Gastroesophageal sphincter (tissue), 4 donors: Measurements from ENCODE around the gene ZNF214. TPM values are rescaled to one million over a fixed set of nuclear protein-coding genes. Genes with fewer than 3 reads are reported as not detected.

ENCODE experiments used
- ATAC-seq: fragments of 150-250 bp; one replicate; pipeline ENCODE4 v1.9.1; 2016; ENCODE audit warnings: mild to moderate bottlenecking, moderate library complexity
- H3K27ac ChIP-seq, 4 donors: fragments of 200-600 bp; sonication (generic) in 3 of 4; 1 replicate in 3 of 4; 2 replicates in 1 of 4; pipeline ENCODE4 v1.5.1; 2016 to 2019
- H3K27me3 ChIP-seq: fragments of 200-600 bp; sonication (generic); one replicate; pipeline ENCODE4 v1.5.1; 2019
- H3K36me3 ChIP-seq, 2 donors: fragments of 200-600 bp; sonication (generic); one replicate each; pipeline ENCODE4 v1.5.1; 2019; ENCODE audit warnings: control low read depth in 1 of 2
- H3K4me1 ChIP-seq, 3 donors: fragments of 200-600 bp; sonication (generic); 1 replicate in 2 of 3; 2 replicates in 1 of 3; pipeline ENCODE4 v1.5.1; 2016 to 2019; ENCODE audit warnings: control low read depth in 2 of 3
- H3K4me3 ChIP-seq, 2 donors: fragments of 200-600 bp; sonication (generic); one replicate each; pipeline ENCODE4 v1.5.1; 2019; ENCODE audit warnings: mild to moderate bottlenecking in 1 of 2, moderate library complexity in 1 of 2
- H3K9me3 ChIP-seq, 3 donors: fragments of 200-600 bp; sonication (generic); one replicate each; pipeline ENCODE4 v1.5.1; 2017 to 2019; ENCODE audit warnings: control low read depth in 2 of 3
- EP300 ChIP-seq: sonication (generic); formaldehyde crosslinking; IDR thresholded peaks from one replicate; pipeline ENCODE4 v1.6.1; 2017; ENCODE audit warnings: antibody characterized with exemption, mild to moderate bottlenecking
- POLR2A ChIP-seq, 2 donors: fragments of 450-650 bp; IDR thresholded peaks; one replicate each; pipeline ENCODE4 v1.6.1; 2017; ENCODE audit warnings: antibody characterized with exemption in 2 of 2, mild to moderate bottlenecking in 2 of 2, moderate library complexity in 1 of 2
- POLR2AphosphoS5 ChIP-seq: sonication (generic); formaldehyde crosslinking; IDR thresholded peaks from one replicate; pipeline ENCODE4 v1.6.1; 2017; ENCODE audit warnings: antibody characterized with exemption
- WGBS, 2 donors: methylation state at CpG; one replicate each; pipeline ENCODE4 v1.1.5; 2018; ENCODE audit warnings: low coverage in 1 of 2; 5-methylcytosine and 5-hydroxymethylcytosine counted together
- total RNA-seq, 4 donors: library from RNA; depleted of rRNA; stranded (reverse); fragments of >200 nt; gene quantifications; one replicate each; pipeline ENCODE4 v1.1.0, GENCODE V29; 2016
- TF ChIP-seq, protein P1 (sequence below), 4 experiments: fragments of 200-600 bp in 2 of 4; fragments of 450-650 bp in 2 of 4; sonication (generic) in 1 of 4; IDR thresholded peaks; one replicate each; pipeline ENCODE4 v1.5.1; 2017 to 2019; ENCODE audit warnings: antibody characterized with exemption in 4 of 4, mild to moderate bottlenecking in 2 of 4, moderate library complexity in 2 of 4

Gene ZNF214
- total RNA-seq, 4 donors from 2014 or later = 2.1 to 4.0 (median 3.5) TPM

DNA sequence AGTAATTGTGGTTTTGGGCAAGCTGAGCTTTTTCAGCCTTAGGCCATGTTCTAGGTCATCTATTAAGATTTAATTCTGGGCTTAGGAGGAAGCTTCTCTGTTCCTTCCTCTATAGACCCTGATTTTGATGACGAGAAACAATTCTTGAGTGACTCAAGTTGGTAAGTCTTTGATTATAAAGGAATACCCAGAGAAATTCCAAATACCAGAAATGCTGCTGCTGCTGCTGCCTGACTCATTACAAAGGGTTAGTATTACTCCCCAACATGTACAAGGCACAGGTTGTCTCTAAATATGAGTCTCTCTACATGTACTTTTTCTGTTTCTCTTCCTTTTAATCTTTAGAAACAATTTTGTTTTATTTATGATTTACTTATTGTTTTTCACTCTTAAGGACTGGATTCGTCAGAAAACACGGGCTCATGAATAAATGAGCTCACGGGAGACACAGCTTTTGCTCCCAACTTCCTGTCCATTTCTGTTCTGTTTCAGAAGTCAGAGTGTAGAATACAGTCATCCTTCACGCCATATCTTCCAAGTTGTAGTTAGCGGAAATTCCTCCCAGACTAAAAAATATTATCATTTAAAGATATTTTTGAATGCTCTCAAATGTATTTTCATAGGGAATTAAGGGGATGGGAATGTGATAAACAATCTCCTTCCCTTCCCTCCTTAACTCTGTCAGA is 36.8 kb upstream of the ZNF214 start:
- Histone ChIP-seq H3K27ac (no peak overlapping the region), H3K4me3 (no peak overlapping the region), H3K9me3 (no peaks in the 10 kb centered on the region), H3K36me3 (no peaks in the 10 kb centered on the region), H3K27me3 (no peaks in the 10 kb centered on the region), H3K4me1 (no peaks in the 10 kb centered on the region)
- ATAC-seq = no peak
- TF ChIP-seq POLR2AphosphoS5 (no peak), EP300 (no peak), POLR2A (IDR thresholded peaks at IDR 0.05) (no peak)
- TF ChIP-seq, protein P1, sequence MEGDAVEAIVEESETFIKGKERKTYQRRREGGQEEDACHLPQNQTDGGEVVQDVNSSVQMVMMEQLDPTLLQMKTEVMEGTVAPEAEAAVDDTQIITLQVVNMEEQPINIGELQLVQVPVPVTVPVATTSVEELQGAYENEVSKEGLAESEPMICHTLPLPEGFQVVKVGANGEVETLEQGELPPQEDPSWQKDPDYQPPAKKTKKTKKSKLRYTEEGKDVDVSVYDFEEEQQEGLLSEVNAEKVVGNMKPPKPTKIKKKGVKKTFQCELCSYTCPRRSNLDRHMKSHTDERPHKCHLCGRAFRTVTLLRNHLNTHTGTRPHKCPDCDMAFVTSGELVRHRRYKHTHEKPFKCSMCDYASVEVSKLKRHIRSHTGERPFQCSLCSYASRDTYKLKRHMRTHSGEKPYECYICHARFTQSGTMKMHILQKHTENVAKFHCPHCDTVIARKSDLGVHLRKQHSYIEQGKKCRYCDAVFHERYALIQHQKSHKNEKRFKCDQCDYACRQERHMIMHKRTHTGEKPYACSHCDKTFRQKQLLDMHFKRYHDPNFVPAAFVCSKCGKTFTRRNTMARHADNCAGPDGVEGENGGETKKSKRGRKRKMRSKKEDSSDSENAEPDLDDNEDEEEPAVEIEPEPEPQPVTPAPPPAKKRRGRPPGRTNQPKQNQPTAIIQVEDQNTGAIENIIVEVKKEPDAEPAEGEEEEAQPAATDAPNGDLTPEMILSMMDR (IDR thresholded peaks at IDR 0.05) = no peak
- WGBS, 2 donors = 31 to 60% methylated on average over 6 of the region's 6 CpGs

DNA sequence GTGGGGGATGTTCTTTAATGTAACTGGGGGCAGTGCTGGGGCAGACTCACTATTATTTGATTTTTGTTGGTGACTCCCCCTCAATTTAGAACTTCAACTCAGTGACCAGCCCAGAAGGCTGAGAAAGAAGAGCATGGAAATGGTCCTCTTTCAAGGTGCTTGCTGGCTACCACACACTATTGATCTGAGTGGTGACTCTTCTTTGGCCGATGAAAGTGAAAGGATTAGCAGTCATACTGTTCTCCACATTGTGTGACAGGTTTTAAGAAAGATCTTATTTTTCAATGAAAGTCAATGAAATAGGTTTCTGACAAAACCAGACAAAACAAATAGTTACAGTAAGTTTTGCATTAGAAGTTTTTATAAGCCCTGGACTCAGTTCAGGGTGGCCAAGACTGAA is 30.0 kb upstream of the ZNF214 start:
- Histone ChIP-seq H3K27me3 (no peaks in the 10 kb centered on the region), H3K27ac (no peak overlapping the region), H3K4me3 (no peak overlapping the region), H3K9me3 (no peaks in the 10 kb centered on the region), H3K4me1 (peaks cover 0 to 3% (median 0%) of the 10 kb centered on the region in 3 donors), H3K36me3 (no peaks in the 10 kb centered on the region)
- TF ChIP-seq, protein P1 (IDR thresholded peaks at IDR 0.05) = no peak
- TF ChIP-seq POLR2AphosphoS5 (no peak), POLR2A (IDR thresholded peaks at IDR 0.05) (no peak), EP300 (no peak)
- 100% methylated on average over 1 of the region's 1 CpG; no CpG with 5 or more reads in 1 of the 2 donors for WGBS, 2 donors
- no peak for ATAC-seq

DNA sequence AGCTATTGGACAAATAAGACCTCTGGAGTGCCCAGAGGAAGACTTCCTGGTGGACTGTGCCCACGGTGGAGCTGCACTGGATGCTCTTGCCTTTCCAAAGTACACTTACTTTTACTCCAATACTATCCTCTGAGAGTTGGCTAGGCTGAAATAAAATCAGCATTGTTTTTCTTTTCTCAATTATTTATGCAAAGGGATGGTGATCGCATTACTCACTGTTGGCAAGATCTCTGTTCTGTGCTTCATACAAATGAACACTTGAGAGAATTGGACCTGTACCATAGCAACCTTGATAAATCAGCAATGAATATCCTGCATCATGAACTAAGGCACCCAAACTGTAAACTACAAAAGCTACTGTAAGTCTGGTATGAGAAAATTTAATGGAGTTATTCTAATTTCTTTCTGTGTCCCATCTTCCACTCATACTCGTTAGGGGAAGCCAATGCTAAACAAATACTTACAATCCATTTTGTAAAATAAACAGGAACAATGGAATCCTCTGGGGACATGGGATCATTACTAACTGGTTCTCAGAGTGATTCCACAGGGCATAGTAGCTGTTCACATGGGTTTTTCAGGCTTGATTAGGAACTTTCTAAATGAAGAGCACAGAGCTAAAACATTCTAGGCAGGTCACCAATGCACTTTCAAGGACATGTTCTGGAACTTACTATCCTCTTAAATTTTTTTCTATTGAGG is 26.5 kb upstream of the ZNF214 start:
- TF ChIP-seq POLR2AphosphoS5 (no peak), EP300 (no peak), POLR2A (IDR thresholded peaks at IDR 0.05) (no peak)
- TF ChIP-seq, protein P1 (IDR thresholded peaks at IDR 0.05) = no peak
- H3K4me1 ChIP-seq = peaks cover 0 to 3% (median 0%) of the 10 kb centered on the region in 3 donors
- no peak for ATAC-seq
- no peak overlapping the region for H3K4me3 ChIP-seq
- WGBS, 2 donors = 32 to 38% methylated on average over 3 of the region's 3 CpGs
- no peaks in the 10 kb centered on the region for H3K27me3 ChIP-seq
- H3K9me3 ChIP-seq = no peaks in the 10 kb centered on the region
- H3K27ac ChIP-seq = no peak overlapping the region
- no peaks in the 10 kb centered on the region for H3K36me3 ChIP-seq

DNA sequence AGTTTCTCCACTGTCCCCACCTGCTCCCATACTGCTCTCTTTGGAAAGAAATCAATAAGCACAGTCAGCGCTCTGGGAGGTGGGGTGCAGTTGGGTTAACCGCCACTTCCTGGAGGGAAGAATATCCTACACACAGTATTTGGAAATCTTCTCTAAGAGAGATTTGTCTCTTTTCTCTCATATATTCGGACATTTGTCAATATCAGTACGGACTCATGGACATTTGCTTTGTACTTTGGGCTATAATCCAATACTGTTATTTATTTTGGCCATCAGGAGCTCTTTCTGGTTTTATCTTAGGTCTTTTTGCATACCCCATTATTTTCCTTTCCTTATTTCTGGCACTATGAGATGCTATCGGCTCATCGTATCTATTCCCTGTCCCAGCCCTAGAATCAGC is 13.9 kb upstream of the ZNF214 start:
- no peak for ATAC-seq
- H3K27me3 ChIP-seq = peaks cover 3% of the 10 kb centered on the region
- H3K4me3 ChIP-seq = no peak overlapping the region
- no peaks in the 10 kb centered on the region for H3K4me1 ChIP-seq
- TF ChIP-seq, protein P1 (IDR thresholded peaks at IDR 0.05) = no peak
- TF ChIP-seq POLR2AphosphoS5 = no peak
- no peak for TF ChIP-seq EP300
- no peak for TF ChIP-seq POLR2A (IDR thresholded peaks at IDR 0.05)
- H3K27ac ChIP-seq = no peak overlapping the region
- no peaks in the 10 kb centered on the region for H3K9me3 ChIP-seq
- 82 to 88% methylated on average over 6 of the region's 6 CpGs for WGBS, 2 donors
- no peaks in the 10 kb centered on the region for H3K36me3 ChIP-seq

DNA sequence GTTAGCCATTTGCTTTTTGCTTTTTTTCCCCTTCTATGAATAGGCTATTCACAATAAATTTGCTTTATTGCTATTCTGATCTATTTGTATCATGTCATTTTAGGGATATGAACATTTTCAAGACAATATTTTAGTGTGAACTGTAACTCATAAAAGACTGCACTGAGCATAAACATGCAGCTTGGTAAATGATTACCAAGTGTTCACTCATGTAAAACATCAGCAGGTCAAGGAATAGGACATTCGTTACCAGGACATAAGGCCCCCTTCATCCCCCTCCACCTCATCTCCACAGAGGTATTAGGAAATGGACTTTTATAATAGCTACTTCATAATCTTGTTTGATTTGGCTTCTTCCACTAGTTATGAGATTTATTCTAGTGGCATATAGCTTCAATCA is 12.5 kb upstream of the ZNF214 start:
- H3K9me3 ChIP-seq = no peaks in the 10 kb centered on the region
- no peak for ATAC-seq
- WGBS, 2 donors = 0 to 43% methylated on average over 1 of the region's 1 CpG
- H3K27ac ChIP-seq = no peak overlapping the region
- H3K4me3 ChIP-seq = no peak overlapping the region
- peaks cover 3% of the 10 kb centered on the region for H3K27me3 ChIP-seq
- no peaks in the 10 kb centered on the region for H3K36me3 ChIP-seq
- no peaks in the 10 kb centered on the region for H3K4me1 ChIP-seq
- TF ChIP-seq, protein P1 (IDR thresholded peaks at IDR 0.05) = no peak
- no peak for TF ChIP-seq POLR2AphosphoS5
- no peak for TF ChIP-seq EP300
- TF ChIP-seq POLR2A (IDR thresholded peaks at IDR 0.05) = no peak
